ENCODE data around the gene AMPH.

The AMPH gene

DNA sequence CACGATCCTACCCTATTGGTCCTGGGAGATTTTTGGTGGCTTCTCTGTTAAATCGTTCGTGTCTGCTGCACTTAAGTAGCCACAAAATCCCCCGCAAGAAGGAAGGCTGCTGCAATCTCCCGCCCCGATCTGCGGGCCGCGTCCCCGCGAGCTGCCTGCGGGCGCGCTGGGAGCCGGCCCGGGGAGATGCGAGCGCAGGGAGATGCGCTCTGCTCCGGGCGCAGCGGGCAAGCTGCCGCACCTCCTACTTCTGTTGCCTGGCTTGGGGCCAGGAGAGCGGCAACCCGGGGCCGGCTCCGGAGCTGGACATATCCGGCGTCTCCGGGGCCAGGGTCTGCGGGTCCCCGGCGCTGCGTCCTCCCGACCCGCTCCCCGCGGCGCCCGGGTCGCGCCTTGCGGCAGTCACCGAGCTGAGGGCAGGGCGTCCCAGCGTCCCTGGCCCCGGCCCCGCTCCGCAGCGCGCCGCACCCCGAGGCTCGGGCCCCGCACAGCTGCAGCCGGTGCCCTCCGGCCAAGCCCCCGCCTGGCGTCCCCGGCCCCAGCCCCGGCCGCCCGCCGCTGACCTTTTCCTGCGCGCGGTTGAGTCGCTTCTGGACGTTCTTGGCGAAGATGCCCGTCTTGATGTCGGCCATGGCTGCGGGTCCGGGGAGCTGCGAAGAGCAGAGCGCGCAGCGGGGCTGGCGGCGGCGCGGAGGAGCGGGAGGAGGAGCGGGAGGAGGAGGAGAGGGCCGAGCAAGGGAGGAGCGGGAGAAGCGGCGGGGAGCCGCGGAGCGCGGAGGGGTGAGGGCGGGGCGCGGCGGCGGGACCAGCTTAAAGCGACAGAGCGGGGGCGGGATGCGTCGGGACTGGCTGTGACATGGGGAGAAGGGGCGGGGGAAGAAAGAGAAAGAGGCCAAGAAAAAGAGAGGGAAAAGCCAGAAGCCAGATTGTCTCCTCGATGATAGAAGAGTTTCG lies at the start of gene AMPH:
Gene AMPH, minus strand, starts transcription at position 654 of the 954 bp plus-strand sequence. Its CDS starts 22 bp downstream, at position 632.
- peak; percentile 71 for DNase-seq

DNA sequence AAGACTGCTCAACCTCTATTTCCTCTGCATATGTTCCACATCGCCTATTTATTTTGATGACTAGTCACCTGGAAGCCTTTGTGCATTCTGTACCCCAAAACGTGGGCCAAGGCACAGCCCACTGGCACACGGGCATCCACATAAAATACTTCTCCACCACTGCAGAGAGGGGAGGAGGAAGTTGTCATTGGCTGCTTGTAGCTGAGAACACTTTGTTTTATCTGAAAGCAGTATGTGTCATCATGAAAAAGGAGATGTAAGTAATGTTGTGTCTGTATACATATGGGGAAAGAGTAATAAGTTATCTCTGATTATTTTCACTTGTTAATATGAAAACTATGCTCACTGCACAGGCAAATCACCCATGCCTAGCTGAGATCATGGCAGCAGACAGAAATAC lies 48.2 kb upstream of the AMPH start:
- DNase-seq: no peak

DNA sequence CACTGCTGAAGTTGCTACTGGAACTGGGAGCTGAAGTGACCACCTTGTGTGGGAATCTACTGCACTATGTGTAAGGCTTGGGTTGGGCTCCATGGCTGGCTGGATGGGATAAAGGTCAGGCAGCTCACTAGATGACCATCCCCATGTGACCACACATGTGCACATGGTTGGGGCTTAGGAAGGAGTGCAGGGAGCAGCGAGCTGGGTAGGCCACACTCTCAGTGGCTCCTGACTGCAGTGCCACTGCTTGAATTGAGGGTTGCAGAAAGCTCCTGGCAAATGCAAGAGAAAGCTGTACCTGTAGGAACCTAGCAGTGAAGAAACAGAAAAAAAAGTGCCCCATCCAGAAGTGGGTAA lies 47.5 kb upstream of the AMPH start:
- no peak for DNase-seq

DNA sequence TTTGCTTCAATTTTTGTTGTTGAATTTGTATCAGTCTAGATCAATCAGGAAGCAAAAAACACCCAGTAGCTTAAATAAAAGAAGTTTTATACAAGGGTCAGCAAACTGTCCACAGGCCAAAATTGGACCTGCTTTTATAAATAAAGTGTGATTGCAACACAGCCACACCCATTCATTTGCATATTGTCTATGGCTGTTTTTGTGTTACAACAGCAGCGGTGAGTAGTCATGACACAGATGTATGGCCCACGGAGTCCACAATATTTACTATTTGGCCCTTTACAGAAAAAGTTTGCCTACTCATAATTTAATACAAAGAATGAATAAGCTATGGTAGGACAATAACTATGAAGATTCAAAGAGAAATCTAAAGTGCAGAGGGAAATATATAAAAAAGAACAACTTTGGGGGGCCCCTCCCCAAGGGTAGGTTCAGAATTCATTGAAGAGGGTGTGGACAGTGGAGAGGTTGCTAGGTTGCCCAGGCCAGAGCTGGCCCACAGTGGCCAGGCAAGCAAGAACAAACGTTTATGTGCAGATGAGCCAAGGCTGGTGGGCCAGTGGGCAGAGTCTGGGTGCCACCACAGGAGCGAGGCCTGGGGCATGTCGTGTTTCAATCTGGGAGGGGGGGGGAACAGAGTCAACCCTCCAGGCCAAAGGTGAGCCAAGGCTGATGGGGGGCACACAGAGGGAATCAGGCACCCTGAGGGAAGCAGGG lies 47.0 kb upstream of the AMPH start:
- DNase-seq: no peak

DNA sequence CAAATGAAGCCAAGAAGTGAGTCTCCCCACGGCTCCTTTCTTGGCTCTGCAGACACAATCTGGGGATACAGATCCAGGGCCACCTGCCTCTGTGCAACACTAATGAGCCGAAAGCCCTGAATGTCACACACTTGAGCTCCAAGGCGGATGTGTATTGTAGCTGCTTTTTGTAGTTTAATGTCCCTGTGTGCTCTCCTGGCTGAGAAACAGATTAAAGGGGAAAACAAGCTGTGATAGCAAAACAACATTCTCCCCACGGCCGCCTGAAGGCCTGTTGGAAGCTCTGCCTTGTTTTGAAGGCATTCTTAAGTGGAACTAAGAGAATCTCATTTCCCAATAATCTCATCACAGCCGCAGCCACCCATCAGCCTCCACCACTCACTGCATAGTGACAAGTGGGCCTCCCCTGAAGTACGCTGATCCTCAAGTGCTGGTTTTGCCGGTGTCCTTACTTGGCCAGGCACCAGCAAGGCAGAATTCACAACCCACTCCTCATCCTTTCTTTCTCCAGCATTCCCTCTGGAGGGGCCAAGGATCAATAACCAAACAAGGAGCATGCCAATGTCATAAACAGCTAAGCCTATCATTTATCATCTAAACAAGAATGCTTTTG lies 44.4 kb upstream of the AMPH start:
- no peak for DNase-seq

DNA sequence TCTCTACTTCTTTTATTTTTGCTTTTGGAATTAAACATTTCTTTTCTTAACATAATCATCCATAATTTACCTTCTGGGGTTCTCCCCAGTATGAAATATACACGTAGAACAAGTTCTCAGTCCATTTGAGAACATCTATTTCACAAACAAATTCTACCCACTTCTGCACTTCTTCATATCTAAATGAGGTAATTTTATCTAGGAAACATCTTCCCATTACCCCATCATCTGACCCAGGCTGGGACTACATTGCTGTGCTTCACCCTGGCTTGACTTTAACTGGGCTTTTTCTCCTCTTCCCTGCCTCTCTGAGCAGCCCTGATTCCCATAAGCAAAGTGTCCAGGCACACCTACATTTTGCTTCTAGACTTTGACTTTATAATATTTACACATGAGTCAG lies 43.3 kb upstream of the AMPH start:
- DNase-seq: no peak

DNA sequence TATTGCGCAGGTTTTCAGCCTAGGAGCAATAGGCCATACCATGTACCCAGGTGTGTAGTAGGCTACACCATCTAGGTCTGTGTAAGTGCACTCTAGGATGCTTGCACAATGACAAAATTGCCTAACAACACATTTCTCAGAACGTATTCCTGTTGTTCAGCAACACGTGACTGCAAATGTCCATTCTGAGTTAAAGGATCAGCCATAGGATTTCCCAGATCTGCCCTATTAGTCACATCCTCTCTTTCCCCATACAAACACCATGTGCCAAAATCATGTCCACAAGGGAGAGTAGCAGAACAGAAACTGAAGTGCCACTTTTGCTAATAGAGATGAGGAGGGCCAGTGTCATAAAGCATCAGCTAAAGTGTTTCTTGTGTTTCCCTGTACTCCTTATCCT lies 42.6 kb upstream of the AMPH start:
- no peak for DNase-seq

DNA sequence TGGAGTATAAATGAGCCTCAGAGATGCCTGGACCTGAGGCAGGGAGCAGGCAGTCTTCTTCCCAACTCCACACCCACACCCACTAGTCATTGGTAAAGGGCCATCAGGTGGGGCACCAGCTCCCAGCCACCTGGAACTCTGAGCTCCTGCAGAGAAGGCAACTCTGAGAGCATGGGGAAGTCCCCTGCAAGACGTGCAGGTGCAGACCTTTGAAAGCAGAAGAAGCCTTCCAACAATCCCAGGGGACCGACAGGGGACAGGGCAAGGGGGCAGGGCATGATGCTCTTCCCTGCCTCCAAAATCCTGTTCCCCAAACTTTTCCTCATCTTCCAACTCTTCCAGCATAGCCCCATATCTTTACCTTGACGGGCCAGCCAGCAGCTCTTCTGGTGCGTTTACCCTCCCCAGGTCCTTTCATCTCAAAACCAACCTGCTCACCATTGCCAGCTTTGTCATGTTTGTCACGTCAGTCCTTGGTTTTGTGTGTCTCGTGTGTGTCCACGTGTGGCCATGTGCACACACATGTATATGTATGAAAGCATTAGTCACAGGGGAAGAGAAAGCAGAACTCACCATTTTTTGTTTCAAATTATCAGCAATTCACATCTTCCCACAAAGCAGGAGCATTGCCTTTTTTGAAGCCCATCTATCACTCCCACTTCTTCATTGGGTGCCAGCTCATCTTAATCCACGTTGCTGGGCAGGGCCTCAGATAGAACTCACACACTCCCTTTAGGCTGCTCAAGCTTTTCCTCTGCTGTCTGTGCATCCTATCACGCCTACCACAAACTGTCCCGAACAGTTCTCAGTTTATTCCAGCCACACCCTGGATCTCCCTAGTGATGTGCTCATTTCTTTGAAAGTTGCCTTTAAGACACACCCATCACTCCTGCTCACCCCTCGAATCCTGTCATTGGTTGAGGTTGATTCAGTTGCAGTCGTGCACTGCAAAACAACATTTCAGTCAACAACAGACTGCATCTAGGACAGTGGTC lies 41.0 kb upstream of the AMPH start:
- DNase-seq: no peak

DNA sequence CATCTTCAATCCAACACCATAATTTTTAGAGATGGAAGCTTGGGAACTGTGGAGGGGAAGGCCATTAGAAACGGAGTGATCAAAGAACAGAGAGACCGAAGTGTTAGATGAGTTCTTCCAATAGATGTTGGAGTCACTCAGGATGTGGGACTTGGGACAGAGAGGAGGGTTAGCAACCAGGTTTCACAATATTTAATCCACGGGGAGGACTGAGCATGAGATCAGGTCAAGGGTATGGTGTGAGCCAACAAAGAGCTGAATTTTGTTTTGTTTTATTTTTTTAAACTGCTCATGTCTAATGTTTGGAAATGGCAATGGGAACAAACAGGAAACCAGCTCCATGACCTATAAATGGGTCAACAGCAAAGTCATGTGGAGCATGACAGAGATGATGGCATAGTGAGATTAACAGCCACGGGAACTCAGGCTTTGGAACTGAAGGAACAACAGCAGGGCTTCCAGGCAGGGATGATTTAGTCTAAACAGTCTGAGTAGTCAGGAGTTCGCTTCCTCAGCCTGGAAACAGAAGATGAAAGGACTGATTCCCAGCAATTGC lies 38.9 kb upstream of the AMPH start:
- no peak for DNase-seq

DNA sequence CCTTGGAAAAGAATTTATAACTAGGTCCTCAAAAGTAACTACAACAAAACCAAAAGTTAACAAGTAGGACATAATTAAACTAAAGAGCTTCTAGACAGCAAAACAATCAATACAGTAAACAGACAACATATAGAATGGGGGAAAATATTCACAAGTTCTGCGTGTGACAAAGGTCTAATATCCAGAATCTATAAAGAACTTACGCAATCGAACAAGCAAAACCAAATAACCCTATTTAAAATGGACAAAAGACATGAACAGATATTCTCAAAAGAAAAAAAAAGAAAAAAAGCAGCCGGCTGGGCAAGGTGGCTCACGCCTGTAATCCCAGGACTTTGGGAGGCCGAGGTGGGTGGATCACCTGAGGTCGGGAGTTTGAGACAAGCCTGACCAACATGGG lies 33.8 kb upstream of the AMPH start:
- no peak for DNase-seq

DNA sequence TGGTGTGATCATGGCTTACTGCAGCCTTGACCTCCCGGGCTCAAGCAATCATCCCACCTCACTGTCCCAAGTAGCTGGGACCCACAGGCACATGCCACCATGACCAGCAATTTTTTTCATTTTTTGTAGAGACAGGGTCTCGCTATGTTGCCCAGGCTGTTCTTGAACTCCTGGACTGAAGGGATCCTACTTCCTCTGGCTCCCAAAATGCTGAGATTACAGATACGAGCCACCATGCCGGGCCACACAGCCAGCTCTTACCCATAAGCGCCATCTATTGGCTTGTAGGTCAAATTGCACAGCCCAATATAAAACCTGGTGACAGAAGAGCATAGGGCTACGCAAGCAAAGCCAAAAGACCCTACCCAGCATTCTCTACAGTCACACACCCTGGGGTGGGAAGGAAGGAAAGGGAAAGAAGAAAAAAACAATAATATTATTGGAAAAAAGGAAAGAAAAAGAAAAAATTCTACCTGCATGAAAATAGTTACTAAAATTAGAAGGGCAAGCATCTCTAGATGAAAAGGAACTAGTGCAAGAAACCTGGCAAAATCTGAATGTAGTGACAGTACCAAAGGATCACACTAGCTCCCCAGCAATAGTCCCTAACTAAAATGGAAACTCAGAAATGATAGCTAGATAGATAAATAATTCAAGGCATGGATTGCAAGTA lies 29.4 kb upstream of the AMPH start:
- DNase-seq: no peak

DNA sequence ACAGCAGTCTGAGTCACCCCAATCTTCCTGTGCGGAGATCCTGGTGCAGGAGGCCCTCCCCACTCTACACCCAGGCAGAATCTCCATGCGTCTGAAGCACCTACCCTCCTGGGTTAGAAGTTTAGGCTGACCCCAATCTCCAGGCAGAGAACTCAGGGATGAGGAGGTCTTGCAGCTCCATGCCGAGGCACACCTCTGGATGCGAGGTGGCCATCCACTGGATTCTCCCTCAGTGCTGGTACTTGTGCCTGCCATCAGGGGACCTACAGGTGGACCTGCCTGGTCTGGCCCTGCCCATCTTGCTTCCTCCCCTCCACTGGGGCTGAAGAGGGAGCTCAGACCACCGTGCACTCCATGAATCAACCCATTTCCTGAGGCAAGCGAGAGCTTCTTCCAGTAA lies 28.8 kb upstream of the AMPH start:
- DNase-seq: no peak

DNA sequence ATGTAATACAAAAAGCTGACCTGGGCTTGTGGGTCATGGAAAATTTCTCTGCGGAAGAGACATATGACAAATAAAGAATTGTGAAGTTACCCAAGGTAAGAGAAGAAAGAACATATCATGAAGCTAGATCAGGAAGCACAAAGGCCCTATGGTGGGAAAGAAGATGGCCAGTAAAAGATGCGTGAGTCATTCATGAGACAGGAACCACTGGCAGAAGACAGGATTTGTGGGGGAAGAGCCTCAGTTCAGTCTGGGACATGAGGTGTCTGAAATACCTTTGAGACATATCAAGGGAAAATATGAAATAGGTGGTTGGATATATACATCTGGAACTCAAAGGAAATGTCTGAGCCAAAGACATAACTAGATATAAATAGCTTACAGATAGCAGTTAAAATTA lies 27.7 kb upstream of the AMPH start:
- DNase-seq: no peak

DNA sequence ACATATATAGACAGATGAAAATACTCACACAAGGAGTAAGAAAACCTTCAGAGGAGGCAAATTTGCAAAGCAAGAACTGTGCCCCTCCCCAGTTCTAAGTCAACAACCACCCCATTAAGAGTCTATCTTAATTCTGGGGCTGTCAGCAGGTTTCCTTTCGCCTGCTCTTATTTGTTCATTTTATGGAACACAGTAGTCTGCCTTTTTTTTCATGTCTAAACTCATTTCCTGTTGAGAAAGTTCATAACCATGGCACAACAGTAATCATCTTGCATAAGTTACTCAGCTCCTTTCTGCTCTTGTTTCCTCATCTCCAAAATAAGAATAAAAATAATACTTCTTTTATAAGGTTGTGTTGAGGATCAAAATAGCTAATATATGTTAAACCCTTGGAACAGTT lies 25.8 kb upstream of the AMPH start:
- no peak for DNase-seq

DNA sequence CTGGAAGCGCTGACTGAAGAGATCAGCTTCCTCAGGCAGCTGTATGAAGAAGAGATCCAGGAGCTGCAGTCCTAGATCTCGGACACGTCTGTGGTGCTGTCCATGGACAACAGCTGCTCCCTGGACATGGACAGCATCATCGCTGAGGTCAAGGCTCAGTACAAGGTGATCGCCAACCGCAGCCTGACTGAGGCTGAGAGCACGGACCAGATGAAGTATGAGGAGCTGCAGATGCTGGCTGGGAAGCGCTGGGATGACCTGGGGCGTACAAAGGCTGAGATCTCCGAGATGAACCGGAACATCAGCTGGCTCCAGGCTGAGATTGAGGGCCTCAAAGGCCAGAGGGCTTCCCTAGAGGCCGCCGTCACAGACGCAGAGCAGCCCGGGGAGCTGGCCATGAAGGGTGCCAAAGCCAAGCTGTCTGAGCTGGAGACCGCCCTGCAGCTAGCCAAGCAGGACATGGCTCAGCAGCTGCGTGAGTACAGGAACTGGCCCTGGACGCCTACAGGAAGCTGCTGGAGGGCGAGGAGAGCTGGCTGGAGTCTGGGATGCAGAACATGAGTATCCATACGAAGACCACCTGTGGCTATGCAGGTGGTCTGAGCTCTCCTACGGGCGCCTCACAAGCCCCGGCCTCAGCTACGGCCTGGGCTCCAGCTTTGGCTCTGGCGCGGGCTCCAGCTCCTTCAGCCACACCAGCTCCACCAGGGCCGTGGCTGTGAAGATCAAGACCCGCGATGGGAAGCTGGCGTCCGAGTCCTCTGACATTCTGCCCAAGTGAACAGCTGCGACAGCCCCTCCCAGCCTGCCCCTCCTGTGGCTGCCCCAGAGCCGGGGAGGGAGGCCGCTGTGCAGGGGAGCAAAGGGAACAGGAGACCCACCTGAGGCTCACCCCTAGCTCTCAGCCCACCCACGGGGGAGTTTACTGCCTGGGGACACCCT lies 24.9 kb upstream of the AMPH start:
- DNase-seq: no peak

DNA sequence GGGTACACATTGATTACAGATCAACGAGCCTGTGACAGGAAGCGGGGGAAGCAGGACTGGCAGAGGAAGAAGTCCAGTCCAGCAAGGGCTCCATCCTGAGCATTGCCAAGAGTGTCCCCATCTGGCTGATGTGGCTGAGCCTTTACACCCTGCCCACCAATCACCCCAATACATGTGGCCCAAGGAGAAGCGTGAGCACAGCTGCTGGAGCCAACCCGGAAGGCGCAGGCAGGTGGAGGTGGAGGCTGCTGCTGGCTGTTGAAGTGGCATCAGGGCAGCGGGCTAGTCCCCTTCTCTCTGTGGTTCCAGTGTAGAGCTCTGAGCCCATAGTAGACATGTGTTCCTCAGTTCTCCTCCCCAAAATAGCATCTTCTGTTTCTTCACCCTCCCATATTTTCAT lies 6.8 kb upstream of the AMPH start:
- DNase-seq: no peak

DNA sequence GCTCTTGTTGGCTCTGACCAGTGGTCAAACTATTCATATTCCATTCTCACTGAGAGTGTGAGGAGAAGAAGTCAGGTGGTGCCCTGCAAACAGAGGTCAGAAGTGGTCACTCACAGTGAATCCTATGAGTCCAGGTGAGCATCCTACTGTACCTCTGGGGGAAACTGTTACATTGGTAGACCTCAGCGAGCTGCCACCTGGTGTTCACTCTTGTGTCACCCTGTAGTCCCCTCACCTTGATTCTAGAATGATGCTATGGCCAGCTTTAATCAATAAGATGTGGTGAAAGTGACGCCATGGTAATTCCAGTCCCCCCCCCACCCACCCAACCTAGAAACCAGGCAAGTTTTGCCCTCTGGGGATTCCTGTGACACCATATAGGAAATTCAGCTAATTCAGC lies 1.2 kb upstream of the AMPH start:
- DNase-seq: no peak

DNA sequence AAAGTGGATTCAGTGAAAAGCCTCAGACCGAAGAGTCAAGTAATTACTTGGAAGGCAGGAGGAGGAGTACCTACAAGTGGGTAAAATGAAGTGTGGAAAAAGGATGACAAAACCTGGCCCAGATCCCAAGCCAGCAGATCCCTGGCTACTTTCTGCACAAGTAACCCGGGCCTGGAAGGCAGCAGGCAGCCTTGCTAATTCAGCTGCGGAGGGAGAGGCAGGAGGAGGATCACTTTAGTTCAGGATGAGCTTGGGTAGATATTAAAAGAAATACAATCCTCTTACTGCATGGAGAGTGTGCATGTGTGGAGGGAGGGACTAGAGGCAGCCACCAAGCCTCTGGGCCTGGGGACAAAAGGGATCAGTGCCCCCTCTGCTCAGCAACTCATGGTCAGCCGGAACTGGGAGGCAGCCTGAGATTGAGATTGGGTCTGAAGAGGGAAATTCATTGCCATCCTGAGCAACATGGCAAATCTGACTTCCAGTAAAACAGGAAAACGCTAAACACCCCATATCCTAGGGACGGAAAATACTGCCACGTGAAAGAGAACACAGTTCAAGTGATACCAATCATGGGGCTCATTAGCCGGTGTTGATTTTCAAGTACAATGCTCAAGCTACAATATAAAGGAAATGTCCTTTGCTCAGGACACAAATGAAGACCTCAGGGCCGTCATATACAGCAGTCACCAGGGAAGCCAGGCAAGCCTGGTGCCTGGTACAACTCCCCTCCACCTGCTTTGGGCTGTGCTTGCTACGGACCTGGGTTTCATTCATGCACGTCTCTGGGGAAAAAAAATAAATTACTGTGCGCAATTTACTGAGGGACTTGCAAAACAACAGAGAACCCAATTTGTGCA lies 1.3 kb downstream of the AMPH start:
- no peak for DNase-seq

DNA sequence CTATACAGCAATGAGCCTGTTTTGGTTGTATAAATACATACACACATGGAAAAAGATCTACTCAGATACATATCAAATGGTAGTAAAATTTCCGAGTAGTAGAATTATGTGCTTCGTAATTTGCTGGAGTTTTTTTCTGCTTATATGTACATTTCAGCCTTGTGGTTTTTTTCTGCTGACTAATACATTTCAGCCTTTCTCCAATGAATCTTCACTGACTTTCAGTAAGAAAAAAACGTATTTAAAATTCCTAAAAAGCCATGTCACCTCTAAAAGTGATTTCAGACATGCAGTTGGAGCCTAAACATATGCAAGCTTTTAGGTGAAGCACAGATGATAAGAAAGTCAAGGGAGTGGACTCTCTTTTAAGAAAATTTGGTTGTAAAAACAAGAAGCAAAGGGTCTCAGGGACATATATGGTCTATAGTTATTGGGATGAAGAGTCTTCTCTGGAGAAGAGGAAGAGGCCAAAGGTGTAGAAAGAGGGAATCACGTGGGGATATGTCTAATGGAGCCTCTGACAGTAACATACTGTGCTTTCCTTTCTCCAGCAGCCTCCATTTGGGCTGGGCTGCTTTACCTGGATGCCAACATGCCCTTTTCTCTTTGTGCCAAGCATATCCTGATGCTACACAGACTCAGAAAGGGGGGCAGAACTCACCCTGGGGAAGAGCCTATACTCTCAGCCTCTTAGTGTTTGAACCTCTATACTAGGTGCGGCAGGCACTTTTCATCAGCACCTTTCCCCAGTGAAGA lies 2.4 kb downstream of the AMPH start:
- no peak for DNase-seq
